GM21423 (cell line): Measurements from ENCODE around the gene DNAJC19.
A peak's percentile ranks its signal among the peaks of the same experiment; 100 is the strongest.
"Not testable (repeated sequence)": the region's sequence is repeated elsewhere in the genome, so short reads cannot be mapped to it uniquely, and the experiment has no call there.

Experiments used
- ATAC-seq: cut with Tn5 transposase; IDR thresholded peaks from one replicate; pipeline ENCODE4 v1.9.1; 2021; ENCODE audit warnings: mild to moderate bottlenecking, moderate library complexity; ENCODE audit not compliant: unreplicated experiment

DNAJC19 gene

DNA sequence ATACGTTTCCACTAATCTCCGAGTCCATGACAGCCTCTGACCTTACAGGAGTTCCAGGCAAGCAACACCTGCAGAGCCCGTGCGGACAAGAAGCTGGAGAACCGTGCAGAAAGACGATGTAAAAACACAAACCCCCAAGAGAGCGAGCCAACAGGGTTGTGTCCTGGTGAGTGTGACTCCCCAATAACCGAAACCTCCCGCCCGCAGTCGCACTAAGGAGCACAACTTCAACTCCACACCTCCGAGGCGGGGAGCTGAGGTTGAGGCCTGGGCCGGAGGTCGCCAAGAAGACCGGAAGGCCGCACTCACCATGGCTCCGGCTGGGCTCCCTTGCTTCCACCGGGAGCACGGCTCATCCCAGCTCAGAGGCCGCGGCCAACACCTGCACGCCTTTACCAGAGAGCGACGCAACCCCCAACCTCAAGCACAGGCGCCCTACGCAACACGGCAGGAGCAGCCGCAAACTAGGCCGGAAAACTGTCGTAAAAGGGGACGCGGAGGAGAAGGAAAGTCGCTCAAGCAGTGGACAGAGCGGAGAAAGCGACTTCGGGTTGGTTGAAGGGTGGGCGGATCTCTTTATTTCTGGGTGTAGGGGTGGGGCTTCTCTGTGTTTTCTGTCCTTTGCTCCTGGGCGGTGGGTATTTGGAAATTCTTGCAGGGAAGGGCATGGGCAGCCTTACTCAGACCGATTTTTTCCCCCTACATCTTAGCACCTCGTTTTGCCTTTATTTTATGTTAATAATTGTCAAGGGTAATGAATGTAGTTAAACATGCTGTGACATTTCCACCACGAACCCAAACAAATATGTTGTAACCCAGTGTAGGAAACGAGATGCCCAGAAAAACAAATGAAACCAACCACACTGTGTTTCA is at the start of gene DNAJC19:
TSS of gene DNAJC19 (minus strand) at position 446 of the 873 bp plus-strand sequence. CDS start at position 312, 134 bp downstream.
- ATAC-seq: peak; percentile 97

DNA sequence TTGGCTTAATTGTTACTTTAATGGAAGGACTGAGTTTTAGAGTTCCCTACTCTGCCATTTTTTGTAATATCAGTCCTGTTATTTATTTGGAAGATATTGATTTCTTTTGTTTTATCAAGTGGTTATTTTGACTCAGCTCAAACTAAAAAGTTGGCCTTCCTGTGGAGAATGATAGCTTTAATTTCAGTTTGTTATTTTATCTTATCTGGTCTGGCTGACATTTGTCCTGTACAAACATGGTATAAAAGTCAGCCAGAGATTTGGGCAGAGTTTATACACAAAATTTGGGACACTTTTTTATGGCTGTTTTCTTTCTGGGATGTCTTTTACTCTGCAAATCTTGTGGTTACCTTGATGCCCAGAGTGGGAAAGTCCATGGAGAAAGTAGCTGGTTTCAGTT is 41.4 kb upstream of the DNAJC19 start:
- no peak for ATAC-seq

DNA sequence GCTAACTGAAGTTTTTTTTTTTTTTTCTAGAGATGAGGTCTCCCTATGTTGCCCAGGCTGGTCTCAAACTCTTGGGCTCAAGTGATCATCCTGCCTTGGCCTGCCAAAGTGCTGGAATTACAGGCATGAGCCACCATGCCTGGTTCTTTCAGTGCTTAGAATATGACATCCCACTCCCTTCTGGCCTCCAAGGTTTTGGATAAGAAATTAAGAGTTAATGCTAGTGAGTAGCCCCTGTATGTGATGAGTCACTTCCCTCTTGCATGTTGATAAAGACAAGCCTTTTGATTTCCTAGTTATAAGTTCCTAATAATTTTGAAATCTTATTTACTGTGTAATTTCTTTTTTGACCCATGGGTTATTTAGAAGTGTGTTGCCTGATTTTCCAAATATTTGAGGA is 35.7 kb upstream of the DNAJC19 start:
- no peak for ATAC-seq

DNA sequence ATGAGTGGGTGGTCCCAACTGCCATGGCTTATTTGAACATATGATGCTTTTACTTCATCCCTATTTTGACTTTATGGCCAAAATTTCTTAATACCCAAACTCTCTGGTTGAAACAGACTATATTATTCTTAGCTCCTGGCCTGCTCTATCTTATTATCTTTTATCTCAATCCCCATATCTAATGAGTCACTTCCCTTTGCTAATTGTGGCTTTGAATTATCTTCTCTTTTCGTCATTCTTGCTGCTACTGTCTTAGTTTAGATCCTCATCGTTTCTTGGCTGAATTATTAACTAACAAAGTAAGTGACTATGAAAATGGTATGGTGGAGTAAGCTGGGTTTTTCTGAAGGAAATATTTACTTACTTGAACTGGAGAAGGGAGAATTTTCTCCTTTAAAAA is 28.2 kb upstream of the DNAJC19 start:
- no peak for ATAC-seq

DNA sequence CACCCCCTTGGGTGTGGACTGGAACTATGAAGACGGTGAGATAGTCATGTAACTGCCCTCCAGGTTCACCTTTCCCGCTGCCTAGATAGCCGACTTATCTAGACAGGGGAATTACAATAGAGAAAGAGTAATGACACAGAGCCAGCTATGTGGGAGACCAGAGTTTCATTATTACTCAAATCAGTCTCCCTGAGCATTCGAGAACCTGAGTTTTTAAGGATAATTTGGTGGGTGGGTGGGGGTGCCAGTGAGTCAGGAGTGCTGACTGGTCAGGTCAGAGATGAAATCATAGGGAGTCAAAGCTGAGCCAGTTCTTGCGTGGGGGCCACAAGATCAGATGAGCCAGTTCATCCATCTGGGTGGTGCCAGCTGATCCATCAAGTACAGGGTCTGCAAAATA is 19.7 kb upstream of the DNAJC19 start:
- ATAC-seq: no peak

DNA sequence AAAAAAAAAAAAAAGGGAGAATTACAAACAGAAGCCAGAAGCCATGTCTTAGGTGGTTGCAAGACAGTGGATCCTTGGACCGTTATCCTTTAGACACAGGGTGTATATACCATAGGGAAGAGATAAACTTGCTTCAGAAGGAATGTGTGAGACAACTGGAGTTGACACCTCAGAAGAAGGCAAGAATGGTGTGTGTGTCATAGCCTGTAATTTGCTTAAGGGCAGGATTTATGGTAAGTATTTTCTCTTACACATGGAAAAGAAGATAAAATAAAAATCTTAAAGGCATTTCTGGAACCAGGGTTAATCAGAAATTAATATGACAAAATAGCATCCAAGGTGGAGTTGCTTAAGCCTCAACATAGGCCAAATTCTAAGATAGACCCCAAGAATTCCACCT is 19.3 kb upstream of the DNAJC19 start:
- ATAC-seq: no peak

DNA sequence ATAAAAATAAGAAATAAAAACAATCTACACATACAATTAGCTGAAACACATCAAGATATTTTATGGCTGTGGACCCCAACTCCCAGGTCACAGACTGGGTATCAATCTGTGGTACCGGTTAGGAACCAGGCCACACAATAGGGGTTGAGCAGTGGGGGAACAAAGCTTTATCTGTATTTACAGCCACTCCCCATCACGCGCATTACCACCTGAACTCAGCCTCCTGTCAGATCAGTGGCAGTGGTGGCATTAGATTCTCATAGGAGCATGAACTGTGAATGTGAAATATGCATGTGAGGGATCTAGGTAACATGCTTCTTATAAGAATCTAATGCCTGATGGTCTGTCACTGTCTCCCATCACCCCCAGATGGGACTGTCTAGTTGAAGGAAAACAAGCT is 17.7 kb upstream of the DNAJC19 start:
- ATAC-seq: no peak

DNA sequence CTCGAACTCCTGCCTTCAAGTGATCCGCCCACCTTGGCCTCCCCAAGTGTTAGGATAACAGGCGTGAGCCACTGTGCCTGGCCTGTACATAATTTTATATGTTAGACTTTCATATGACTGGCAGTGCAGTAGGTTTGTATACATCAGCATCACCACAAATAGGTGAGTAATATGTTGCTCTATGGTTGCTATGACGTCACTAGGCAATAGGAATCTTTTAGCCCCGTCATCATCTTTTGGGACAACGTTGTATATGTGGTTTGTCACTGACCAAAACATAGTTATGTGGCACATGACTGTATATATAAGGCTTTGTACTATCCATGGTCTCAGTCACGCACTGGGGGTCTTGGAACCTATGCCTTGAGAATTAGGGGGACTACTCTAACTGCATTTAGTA is 17.0 kb upstream of the DNAJC19 start:
- ATAC-seq: no peak

DNA sequence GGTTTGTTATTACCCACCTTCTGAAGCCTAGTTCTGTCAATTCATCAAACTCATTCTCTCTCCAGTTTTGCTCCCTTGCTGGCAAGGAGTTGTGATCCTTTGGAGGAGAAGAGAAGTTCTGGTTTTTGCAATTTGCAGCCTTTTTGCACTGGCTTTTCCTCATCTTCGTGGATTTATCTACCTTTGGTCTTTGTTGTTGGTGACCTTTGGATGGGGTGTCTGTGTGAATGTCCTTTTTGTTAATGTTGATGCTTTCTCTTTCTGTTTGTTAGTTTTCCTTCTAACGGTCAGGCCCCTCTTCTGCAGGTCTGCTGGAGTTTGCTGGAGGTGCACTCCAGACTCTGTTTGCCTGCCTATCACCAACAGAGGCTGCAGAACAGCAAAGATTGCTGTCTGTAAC is 13.9 kb upstream of the DNAJC19 start:
- ATAC-seq: not testable (repeated sequence)

DNA sequence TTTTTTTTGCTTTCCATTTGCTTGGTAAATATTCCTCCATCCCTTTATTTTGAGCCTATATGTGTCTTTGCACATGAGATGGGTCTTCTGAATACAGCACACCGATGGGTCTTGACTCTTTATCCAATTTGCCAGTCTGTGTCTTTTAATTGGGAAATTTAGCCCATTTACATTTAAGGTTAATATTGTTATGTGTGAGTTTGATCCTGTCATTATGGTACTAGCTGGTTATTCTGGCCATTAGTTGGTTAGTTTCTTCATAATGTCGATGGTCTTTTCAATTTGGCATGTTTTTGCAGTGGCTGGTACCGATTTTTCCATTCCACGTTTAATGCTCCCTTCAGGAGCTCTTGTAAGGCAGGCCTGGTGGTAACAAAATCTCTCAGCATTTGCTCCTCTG is 12.8 kb upstream of the DNAJC19 start:
- not testable (repeated sequence) for ATAC-seq

DNA sequence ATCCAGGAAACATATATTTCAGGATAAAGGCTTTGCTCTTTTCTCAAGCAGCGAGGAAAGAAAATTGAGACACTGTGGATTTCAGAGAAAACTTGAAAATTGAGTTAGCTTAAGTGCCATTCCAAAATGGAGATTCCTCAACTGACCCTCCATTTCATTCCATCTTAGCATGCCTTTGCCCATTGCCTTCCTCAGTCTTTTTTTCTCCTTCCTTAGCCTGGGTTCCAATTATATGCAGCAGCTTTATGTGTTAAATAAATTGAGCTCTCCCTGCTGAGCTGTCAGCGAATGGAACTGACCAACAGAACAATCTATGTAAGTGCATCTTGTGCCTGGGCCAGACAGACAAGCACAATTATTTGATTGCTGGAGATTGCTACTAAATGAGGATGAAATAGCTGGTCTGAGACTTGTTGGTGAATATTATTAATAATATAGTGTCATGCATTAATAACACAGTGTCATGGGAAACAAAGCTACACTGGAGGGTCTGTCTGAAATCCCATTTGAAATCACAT is 6.9 kb upstream of the DNAJC19 start:
- no peak for ATAC-seq

DNA sequence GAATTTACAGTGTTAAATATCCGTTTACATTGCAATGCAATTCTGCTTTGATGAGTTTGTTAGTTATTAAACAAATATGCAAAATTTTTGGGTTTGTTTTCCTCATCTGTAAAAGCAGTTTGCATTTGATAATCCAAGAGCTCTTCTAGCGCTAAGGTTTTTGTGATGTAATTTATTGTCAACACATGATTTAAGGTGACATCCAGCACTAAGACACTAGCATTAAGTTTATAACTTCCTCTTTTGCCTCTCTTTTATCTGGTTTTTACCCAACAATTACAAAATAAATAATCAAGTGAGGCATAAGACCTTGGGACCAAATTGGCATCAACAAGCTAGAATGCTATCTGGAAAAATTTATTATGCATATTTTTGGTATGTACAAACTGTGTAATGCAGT is 969 bp upstream of the DNAJC19 start:
- ATAC-seq: no peak

DNA sequence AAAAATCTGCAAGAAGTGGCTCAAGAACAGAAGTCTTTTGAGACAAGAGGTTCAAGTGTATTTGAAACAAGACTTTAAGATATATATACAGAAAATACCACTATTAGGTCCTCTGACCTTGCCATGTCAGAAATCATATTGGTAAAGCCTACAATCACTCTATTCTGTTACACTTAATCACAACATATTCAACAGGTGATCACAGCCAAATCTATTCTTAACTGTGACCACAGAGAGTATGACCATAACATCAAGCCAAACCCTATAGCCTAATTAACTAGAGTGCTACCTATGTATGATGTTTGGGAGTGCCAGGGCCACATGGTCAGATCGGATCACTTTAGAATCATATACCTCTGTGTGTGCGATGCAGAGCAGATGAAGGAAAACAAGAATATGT is 2.2 kb downstream of the DNAJC19 start:
- no peak for ATAC-seq

DNA sequence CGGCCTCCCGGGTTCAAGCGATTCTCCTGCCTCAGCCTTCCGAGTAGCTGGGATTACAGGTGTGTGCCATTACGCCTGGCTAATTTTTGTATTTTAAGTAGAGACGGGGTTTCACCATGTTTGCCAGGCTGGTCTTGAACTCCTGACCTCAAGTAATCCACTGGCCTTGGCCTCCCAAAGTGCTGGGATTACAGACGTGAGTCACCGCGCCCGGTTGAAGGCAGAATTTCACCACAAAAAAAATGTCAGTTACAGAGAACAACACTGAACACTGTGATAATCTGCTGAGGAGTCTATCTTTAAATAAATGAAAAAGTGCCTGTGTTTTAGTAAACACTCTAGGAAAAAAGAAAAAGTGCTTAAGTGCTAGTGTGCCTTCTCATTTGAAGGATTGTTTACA is 3.2 kb downstream of the DNAJC19 start:
- ATAC-seq: not testable (repeated sequence)

DNA sequence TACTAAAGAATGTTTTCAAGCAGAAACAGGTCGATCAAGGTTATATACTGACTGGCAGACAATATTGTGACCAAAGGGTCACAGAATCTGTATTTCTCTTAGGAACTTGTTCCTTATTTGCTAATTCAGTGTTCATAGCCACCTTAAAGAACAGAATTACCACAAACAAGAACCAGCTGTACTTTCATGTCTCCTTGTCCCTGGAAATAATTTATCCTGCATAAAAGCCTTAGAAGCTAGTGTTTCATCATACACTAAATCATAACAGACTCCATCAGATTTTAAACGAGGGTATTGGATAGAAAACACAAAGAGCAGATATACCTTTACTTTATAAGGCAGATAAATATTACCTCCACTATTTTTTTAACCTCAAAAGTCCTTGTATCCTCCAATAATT is 6.4 kb downstream of the DNAJC19 start:
- no peak for ATAC-seq

DNA sequence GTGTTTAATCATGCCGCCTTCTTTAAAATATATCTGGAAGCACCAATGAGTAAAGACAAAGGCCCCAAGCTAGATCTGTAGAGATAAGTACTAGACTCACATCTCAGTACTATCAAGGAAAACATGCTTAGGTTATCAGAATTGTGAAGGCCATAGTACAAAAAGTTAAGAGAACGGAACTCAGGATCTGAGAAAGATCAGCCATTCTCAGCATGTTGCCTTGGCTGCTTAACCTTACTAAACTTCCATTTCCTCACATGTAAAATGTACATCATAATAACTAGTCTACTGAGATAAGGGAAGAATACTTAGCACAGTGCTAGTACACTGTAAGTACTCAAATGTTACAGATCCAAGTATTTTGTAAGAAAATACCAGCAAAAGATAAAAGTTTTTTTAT is 7.6 kb downstream of the DNAJC19 start:
- ATAC-seq: no peak

DNA sequence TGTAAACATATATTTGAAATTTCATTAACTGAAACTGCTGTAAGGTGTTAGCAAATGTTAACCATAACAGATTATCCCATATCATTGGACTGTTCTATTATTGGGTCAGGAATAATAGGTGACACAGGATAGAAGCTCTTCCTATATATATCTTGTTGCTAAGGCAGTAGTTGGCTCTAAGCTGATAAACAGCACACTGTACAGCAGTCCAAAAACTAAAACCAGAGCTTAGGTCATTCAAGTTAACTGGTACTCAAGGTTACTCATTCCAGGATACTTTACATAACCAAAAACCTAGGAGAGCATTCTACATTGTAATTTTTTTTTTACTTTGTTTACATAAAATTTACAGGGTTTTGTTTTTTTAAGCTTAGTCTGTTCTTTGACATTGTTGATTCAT is 8.9 kb downstream of the DNAJC19 start:
- ATAC-seq: no peak

DNA sequence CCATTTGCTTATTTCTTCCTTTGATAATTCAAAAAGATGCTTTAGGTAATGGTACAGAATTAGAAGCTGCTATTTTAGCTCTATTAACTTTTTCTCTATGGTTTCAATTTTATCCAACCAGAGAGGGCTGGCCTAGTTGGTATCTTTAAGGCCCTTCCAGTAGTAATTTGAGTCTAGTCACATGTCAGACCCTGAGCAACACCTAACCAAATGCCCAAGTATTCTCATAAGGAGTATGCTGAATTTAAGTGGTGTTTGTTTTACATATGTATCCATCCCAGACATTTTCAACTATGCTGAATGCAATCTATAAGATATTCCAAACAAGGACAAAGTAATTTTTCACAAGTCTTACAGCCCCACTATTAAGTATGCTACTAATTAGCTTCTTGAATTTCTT is 9.6 kb downstream of the DNAJC19 start:
- ATAC-seq: no peak

DNA sequence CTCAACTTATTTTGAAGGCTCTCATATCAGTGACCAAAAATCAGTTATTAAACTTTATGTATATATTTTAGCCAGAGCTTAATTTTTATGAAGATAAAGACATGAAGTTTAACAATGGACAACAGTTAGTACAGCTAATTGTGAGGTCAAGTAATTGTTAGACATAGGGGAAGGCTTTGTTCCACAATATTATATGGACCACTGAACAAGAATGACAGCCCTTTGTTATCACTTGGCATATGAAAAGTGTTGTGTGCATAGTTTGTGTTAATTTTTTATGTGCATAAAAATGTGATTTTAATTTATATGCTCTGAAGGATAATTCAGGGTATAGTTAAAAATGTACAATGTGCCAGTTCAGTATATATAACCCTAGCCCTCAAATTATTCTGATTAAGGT is 12.0 kb downstream of the DNAJC19 start:
- ATAC-seq: no peak

DNA sequence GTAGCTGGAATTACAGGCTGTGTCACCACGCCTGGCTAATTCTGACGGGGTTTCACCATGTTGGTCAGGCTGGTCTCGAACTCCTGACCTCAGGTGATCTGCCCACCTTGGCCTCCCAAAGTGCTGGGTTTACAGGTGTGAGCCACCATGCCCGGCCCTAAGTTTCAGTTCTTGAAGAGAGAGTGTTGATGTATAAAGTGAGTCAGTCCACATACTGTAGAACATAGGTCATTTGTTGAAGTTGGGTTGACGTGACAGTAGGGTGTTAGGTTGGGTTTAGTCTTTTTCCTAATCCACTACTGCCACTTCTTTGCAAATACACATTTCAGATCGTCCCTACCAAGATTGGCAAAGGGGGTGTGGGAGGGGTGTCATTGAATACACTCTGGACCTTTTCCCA is 15.2 kb downstream of the DNAJC19 start:
- no peak for ATAC-seq

DNA sequence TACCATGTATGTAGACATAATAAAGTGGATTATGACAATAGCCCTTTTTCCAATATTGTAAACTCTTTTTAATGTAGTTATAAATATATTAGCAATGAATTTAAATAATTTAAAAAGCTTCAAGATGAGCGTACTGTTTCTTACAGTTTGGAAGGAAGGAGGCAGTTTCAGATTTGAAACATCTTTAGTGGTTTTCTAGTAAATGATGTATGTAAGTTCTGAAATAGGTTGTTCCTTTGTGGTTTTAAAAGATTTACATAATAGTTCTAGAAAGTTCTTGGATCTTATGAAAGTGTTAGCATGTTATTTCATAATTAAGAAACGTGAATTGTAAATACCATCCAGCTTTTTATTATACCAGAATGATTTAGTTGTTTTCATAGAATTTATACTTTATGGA is 16.0 kb downstream of the DNAJC19 start:
- ATAC-seq: peak; percentile 69

DNA sequence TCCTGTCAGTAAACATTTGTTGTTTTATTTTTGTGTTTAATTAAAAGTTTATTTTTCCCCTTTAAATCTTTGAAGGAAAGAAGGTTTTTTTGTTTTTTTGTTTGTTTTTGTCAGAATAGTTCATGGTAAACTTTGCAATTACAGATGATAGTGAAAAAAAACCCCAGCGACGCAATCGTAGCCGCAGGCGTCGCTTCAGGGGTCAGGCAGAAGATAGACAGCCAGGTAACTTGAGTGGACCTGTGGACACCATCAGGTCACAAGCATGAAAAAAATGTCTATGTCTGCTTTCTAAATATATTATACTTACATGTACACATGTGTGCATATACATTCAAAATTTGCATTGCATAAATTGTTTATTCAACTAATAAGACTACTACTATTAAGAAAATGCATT is 18.6 kb downstream of the DNAJC19 start:
- ATAC-seq: no peak

DNA sequence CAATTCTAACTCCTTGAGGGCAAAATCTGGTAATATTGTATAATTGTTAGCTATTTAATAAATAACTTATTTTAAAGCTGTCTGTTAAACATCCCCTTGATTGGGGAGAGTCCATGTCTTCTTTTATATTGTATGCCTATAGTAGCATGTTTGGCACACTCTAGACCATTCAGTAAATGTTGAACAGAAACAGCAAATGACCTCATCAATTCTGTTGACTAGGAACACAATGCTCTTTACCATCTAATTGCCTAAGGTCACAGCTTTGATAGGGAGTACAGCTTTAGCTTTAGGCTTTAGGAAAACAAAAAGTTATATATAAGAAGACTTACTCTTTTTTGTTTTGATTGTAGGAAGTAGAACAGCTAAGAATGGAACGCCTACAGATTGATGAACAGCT is 27.0 kb downstream of the DNAJC19 start:
- no peak for ATAC-seq
